Measurements from ENCODE around the gene MRNIP. TPM values are rescaled to one million over a fixed set of nuclear protein-coding genes. Genes with fewer than 3 reads are reported as not detected.

The MRNIP gene
- total and polyA plus RNA-seq, 2 of the 8 experiments (the other 6 are each of a cell fraction or from before 2014, with no cell fraction given): 29.6 TPM

GRCh38 chr5:179820483-179821297 is 37.9 kb downstream of the MRNIP start, which contains the start of gene SQSTM1 (continued):
- no peak for TF ChIP-seq CHD7 (IDR thresholded peaks at IDR 0.05; ENCODE audit: insufficient replicate concordance, low read length)
- no peak for TF ChIP-seq SIRT6 (IDR thresholded peaks at IDR 0.05; ENCODE audit: low read length)
- TF ChIP-seq TEAD4 (IDR thresholded peaks at IDR 0.05; ENCODE audit: low read depth, low read length): no peak
- TF ChIP-seq POLR2A (IDR thresholded peaks at IDR 0.05; ENCODE audit: control extremely low read depth in 1 of 2, low read depth in 2 of 2, low read length in 2 of 2): peak in 1 of 2 experiments; percentile 90; a peak in 1 of 3 replicates
- no peak for TF ChIP-seq SP2 (IDR thresholded peaks at IDR 0.05; ENCODE audit: low read length)
- peak; percentile 90 for TF ChIP-seq MAFK (IDR thresholded peaks at IDR 0.05; ENCODE audit: low read depth, low read length)
- TF ChIP-seq HDAC6 (IDR thresholded peaks at IDR 0.05; ENCODE audit: low read depth, low read length): no peak
- TF ChIP-seq ASH2L (IDR thresholded peaks at IDR 0.05; ENCODE audit: low read length): peak; percentile 49
- no peak for TF ChIP-seq CHD2 (IDR thresholded peaks at IDR 0.05; ENCODE audit: low read length)
- peak; percentile 97 for TF ChIP-seq POLR2AphosphoS5 (IDR thresholded peaks at IDR 0.05; ENCODE audit: low read depth, low read length)
- TF ChIP-seq HDAC2 (IDR thresholded peaks at IDR 0.05; ENCODE audit: borderline replicate concordance in 1 of 2, low read depth in 2 of 2, low read length in 2 of 2): no peak

Measured in H1 (cell line).